Measurements from ENCODE around the gene OR7G2.
"Not testable (repeated sequence)": the region's sequence is repeated elsewhere in the genome, so short reads cannot be mapped to it uniquely, and the experiment has no call there.

Gene OR7G2

DNA sequence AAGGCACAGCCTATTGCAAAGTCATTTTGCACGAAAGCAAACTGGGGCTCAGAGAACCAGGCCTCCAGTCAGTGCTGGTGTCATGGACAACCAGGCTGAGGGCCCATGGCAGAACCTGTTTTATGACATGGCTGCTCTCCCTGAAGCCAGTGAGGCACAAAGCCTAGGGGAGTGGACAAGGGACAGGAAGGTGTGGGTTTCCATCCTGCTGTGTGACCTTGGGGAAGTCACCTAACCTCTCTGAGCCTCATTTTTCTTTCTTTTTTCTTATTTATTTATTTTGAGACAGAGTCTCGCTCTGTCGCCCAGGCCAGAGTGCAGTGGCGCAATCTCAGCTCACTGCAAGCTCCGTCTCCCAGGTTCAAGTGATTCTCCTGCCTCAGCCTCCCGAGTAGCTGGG is 35.6 kb downstream of the OR7G2 start:
- DNase-seq = not testable (repeated sequence)

DNA sequence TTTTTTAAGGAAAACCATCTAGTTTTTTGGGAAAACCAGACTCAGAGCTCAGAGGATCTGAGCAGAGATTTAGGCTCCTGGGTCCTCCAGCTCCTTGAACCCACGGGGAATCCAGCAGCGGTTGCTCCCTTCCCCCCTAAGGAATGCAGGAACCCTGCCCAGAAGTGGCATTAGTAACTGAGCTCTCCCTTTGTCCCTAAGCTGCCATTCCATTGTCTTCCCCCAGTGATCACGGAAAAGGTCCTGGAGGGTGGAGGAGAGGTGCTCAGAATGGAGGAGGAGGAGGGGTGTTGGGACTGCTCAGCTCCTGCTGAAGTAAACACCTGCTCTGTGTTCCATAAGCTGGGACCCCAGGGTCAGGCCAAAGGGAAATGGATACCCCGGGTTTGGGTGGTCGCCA is 37.2 kb downstream of the OR7G2 start:
- no peak for DNase-seq

DNA sequence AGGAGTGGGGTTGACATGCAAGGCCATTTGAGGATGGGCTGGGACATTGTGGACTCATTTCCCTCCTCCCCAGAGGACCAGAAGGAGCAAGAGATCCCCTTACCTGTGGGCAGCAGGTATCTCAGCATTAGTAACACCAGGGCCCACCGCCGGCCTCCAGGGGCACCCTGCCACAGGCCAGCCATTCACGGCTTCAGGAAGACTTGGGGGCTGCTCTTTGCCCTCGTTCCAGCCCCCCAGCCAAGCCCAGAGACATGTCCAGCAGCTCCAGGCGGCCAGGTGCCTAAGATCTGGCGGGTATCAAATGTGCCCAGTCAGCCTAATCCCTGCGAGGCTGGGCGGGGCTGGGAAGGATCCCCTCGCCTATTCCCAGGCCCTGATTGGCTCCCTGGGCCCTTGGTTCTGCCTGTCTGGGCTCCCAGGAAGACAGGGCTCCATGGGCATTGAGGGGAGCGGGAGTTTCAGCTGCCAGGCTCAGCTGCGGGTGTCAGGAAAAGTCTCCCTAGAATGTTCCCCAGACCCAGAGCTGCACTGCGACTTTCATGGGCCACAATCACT is 41.7 kb downstream of the OR7G2 start:
- no peak for DNase-seq

DNA sequence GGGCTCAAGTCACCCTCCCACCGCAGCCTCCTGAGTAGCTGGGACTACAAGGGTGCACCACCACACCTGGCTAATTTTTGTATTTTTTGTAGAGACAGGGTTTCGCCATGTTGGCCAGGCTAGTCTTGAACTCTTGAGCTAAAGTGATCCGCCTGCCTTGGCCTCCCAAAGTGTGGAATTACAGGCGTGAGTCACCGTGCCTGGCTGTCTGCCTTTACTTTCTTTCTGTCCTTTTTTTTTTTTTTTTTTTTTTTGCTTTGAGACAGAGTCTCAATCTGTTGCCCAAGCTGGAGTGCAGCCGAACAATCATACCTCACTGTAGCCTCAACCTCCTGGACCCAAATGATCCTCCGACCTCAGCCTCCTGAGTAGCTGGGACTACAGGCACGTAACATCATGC is 45.4 kb downstream of the OR7G2 start:
- no peak for DNase-seq

DNA sequence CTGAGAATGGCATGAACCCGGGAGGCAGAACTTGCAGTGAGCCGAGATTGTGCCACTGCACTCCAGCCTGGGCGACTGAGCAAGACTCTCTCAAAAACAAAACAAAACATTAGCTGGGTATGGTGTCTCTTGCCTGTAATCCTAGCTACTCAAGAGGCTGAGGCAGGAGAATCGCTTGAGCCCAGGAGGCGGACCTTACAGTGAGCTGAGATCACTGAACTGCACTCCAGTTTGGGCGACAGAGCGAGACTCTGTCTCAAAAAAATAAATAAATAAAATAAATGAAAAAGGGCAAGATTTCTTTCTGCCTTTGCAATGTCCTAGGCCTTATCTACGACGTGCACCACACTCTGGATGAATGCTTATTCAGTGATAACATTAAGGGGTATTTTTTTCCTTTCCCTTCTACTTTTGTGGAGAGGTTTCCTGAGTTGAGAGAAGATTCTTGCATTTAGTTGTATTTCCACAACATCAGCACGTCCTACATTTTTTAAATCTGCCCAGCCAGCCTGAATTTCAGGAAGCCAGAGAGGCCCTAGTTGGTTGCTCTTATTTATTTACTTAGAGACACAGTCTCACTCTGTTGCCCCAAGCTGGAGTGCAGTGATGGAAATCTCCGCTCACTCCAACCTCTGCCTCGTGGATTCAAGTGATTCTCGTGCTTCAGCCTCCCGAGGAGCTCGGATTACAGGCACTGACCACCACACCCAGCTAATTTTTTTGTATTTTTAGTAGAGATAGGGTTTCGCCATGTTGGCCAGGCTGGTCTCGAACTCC is 46.5 kb downstream of the OR7G2 start:
- DNase-seq = no peak

DNA sequence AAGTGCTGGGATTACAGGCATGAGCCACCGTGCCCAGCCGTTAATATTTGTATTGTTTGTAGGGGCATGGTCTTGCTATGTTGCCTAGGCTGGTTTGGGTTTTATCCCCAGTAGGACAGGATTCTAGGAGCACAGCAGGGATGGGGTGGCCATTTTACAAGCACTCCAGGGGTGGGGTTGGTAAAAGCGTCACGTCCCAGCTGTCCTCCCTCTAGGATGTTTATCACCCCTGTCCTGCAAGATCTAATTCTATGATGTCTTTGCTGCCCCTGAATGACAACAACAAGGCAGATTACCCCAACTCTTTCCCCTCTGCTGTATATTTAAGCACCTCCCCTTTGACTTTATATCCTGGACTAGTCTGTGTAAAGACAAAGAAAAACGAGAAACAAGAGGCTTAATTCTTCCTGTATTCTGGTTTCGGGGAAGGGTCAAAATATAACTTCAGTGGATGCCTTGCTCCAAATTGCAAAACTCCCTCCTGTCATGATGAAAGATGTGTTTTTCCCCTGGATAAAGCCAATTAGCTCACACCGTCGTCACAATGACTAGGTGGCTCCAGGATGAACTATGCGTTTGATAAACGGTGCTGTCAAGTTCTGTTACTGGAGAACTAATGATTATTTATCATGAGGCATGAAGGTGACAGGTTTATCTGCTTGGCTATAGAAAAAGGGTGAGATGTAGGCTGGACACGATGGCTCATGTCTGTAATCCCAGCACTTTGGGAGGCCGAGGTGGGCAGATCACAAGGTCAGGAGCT is 48.2 kb downstream of the OR7G2 start:
- DNase-seq = no peak

DNA sequence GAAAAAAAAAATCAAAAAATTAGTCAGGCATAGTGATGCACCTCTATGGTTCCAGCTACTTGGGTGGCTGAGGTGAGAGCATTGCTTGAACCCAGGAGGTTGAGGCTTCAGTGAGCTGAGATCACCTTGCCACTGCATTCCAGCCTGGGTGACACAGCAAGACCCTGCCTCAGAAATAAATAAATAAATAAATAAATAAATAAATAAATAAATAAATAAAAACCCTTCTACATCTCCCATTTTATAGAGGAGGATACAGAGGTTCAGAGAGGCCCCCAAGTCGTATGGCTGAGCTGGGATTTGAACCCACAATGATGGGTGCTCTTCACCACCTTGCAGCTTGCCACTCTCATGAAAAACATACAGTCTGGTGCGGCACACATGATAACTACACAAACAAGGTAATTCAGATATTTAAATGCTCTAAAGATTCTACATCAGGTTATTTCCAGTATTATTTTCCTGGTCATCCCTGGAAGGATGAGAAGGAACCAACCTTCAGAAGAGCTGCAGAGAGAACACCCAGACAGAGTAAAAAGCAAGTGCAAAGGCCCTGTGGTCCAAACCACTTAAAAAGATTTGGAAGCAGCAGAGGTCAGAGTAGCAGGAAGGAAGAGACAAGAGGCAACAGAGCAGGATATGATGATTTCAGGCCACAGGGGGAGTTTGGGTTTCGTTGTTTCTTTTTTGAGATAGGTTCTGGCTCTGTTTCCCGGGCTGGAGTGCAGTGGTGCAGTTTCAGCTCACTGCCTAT is 49.6 kb downstream of the OR7G2 start:
- DNase-seq = no peak

DNA sequence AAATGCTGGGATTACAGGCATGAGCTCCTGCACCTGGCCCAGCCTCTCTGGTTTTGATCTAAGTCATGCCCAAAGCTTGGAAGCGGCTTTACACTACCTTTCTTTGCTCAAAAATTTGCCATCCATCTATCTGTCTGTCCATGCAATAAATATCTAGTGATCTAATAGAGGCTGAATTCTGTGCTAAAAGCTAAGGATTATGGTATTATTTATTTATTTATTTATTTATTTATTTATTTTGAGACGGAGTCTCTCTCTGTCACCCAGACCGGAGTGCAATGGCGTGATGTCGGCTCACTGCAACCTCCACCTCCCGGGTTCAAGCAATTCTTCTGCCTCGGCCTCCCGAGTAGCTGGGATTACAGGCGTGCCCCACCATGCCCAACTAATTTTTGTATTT is 51.1 kb downstream of the OR7G2 start:
- not testable (repeated sequence) for DNase-seq

DNA sequence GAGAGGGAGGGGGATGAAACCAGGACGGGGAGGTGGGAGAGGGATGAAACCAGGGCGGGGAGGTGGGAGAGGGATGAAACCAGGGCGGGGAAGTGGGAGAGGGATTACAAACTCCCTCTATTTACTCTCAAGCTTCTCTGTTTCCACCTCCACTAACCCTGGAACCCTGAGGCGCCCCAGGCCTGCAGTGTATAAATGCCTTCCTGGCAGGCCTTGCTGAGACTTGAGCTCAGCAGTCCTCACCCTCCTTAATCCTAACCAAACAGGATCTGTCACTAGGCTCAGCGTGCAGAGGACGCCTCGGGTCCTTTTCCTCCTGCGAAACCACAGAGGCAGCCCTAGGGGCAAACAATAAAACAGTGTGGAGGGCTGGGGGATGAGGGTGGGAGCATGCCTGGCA is 52.5 kb downstream of the OR7G2 start:
- DNase-seq = no peak

DNA sequence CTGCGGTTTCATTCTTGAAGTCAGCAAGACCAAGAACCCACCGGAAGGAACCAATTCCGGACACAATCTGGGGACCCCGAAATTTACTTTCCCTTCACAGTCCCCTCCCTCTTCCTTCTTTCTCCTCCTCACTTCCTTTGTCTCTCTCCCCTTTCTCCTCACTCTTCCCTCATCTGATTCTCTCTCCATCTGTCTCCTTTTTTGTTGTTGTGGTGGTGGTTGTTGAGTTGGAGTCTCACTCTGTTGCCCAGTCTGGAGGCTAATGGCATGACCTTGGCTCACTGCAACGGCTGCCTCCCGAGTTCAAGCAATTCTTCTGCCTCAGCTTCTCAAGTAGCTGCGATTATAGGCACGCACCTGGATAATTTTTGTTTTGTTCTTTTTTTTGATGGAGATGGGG is 53.1 kb downstream of the OR7G2 start:
- DNase-seq = no peak

DNA sequence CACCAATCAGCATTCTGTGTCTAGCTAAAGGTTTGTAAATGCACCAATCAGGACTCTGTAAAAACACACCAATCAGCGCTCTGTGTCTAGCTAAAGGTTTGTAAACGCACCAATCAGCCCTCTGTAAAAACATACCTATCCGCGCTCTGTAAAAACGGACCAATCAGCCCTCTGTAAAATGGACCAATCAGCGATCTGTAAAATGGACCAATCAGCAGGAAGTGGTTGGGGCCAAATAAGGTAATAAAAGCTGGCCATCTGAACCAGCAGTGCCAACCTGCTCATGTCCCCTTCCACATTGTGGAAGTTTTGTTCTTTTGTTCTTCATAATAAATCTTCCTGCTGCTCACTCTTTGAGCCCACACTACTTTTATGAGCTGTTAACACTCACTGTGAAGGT is 53.6 kb downstream of the OR7G2 start:
- DNase-seq = not testable (repeated sequence)

DNA sequence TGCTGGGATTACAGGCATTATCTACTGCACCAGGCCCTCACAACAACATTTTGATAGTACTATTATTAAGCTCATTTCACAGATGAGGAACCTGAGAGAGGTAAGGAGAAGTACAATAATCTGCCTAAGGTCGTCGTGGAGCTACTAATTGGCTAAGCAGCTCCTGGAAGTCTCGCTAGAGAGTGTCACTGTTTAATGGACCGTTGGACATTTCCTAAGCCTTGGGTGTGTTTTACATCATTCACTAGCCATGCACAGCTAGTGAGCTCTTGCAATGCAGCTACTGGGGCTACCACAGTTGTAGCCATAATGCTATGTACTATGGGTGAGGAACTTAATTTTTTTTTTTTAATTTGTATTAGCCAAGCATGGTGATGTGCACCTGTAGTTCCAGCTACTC is 54.4 kb downstream of the OR7G2 start:
- no peak for DNase-seq

Measured in NCI-H1436 treated with DMSO at 0.1 percent for 48 hours (cell line).